RCC 7860 (cell line): ENCODE measurements around the gene HOXA5.

Source experiments
- DNase-seq: peaks from one replicate; pipeline ENCODE4 v3.0.0-alpha.2; 2015; ENCODE audit warnings: low spot score
- FAIRE-seq: peaks from 2 replicates; lab custom pipeline; 2012; peaks lifted over from hg19 to GRCh38; lab: Jason Lieb, UNC

Gene HOXA5

DNA sequence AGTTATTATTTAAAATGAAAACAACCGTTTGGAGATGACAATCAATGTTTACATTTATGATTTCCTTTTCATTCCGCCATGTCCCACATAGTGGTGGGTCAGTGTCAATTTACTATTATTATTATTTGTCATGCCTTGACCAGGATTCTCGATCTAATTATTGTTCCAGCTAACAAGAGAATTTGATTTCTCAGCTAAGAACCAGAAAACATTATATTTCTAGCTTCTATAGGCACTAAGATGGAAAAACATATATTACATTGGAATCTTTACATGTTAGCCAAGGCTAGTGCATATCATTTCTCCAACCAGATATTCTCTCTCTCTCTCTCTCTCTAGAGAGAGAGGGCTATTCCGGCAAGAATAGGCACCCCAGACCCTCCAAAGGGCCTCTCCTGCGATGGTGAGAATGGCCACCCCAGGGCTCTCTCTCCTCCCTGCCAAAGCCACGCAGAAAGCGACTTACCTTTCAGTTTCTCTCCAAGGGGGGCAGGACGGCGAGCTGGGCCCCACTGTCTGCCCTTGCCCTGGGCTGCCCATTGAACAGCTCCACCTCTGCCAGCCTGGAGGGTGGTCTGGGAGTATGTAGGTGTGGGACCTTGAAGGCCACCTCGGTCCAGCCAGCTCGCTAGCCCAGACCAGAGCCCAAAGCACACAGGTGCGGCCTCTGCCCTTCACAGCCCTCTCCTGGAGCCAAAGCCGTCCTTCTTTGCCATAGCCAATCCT, 6.5 kb upstream of the HOXA5 start:
- FAIRE-seq (peak; percentile 50), DNase-seq (no peak)

- peak; percentile 42 for FAIRE-seq
Observed at GRCh38 chr7:27148756-27149641, 5.5 kb upstream of the HOXA5 start.

DNA sequence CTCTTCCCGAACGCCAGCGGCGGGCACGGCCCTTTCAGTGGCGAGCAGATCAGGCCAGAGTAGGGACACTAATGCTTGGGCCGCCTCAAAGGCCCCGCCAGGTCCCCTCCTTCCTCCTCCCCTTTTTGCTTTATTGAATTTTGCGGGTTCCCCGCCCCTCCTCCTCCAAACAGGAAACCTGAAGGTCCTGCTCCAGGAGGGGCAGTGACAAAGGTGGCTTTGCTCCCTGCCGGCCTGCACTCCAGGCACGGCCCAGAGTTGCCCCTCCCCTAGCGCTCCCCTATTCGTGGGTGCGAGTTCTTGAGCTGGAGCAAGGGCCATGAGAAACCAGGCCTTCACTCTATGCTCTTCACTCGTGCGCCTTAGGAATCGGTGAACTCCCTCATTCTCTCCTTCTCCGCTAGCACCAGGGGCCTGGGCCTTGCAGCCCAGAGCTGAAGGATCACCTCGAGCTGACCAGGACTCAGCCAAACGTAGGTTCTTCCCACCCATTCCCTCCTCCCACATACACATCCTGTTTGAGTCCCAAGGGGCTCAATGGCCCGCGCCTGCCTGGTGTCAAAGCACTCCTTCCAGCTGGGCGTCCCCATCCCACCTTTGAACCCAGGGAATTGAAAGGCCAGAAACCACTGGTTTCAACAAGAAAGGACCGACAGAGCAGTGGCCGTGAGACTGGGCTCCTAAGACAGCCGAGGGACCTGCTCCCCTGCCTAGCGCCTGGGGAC, 4.7 kb upstream of the HOXA5 start:
- DNase-seq (peak; percentile 68), FAIRE-seq (peak; percentile 81)

More at GRCh38 chr7:27148756-27149641, 5.5 kb upstream of the HOXA5 start:
- DNase-seq, result peak; percentile 34

DNA sequence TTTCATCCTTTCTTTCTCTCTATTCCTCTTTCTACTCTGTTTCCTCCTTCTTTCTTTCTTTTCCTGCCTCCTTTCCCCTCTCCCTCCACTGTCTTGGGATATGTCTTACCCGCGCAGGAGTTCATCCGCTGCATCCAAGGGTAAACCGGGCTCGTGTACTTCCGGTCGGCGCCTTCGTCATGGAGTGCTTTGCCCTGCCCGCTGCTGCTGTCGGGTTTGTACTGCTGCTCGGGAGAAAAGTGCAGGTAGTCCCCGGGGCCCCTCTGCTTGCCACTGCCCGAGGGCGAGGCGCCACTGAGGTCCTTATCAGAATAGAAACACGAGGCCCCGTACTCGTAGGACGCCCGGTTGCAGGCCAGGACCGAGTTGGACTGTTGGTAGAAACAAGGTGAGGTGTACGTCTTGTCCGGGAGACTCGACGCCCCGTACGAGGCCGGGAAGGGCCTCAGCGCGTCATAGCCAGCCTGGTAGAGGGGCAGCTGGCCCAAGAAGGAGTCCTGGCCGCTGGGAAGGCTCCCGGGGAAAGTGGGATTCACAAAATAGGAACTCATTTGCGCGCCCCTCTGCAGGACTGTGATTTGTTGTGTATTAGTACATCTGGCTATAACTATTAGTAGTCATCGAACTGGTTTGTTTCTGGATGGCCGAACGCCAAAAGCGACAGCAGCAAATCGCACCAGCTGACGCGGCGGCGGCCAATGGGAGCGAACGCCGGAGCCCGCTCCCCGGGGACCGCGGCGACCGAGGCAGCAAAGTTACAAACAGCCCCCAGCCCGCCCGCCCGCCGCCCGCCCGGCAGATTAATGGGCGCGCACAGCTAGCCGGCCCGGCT, 3.9 kb upstream of the HOXA5 start, which contains the start of gene HOXA6:
TSS of gene HOXA6 (minus strand) at position 576 of the 832 bp plus-strand sequence. CDS start at position 551, 25 bp downstream.
- no peak for DNase-seq
- no peak for FAIRE-seq

GRCh38 chr7:27146491-27147198, 3.2 kb upstream of the HOXA5 start:
- FAIRE-seq (no peak), DNase-seq (no peak)

DNA sequence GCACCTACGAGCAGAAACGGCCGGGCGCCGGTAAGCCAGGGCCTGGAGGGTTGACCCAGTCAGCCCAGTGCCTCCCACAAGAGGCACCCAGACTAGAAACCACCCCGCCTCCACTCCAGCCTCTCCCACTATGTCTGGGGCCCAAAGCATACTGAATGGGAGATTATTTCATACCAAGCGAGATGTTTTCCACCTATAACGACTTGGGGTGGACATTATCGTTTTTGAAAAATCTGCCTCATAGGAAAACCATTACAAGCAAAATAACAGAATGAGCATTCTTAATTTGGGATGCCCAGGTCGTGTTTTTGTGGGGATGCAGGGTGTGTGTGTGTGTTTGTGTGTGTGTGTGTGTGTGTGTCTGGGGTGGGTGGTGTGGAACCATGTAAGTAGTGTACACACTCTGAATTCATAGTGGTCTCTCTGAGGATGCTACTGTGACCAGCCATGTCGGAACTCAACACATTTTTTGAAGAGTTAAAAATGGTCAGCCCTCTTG, 2.5 kb upstream of the HOXA5 start:
- no peak for FAIRE-seq

DNA sequence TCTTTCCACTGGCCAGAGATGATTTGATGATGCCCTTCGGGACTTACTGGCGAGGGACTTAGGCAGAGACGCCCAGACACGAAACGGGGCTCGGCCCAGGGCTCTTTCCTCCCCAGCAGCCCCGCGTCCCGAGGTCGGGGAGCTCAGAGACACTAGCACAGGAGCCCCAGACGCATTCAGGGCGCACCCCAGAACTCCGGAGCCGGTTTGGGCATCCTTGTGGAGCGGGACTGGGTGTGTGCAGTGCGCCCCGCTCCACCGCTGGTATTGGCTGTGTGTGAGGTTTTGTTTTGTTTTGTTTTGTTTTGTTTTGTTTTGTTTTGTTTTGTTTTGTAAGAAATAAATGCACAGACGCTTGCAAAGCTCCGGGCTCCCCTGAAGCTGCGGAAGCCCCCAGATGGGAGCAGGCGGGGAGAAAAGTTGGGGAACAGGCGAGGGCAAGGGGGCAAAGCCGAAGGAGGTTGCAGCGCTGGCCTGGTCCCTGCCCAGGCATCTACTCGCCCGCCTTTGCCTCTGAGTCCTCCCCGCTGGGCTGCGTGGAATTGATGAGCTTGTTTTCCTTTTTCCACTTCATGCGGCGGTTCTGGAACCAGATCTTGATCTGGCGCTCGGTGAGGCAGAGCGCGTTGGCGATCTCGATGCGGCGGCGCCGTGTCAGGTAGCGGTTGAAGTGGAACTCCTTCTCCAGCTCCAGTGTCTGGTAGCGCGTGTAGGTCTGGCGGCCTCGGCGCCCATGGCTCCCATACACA, 1.9 kb upstream of the HOXA5 start:
- DNase-seq, result no peak
- FAIRE-seq, result no peak

More for the DNA sequence above, 2.5 kb upstream of the HOXA5 start:
- no peak for DNase-seq

DNA sequence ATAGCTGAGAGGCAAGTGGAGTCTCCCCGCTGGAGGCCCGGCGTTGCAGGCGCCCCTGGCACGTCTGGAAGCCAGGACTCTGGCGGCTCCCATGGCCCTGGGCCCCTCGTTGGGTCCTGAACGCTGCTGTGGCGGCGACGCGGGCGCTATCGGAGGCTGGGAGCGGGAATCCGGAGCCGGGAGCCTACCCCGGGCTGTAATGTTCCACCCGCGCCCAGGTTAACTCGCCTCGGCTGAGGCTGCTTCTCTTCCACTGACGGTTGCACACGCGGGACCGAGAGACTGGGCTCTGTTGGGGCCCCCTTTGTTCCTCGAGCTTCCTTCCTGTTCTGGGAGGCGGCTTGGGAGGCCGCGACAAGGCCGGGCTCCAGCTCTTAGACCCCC, 1.3 kb upstream of the HOXA5 start:
- no peak for FAIRE-seq
- no peak for DNase-seq

- FAIRE-seq, result no peak
- no peak for DNase-seq
Observed at GRCh38 chr7:27143950-27144780, 684 bp upstream of the HOXA5 start.

DNA sequence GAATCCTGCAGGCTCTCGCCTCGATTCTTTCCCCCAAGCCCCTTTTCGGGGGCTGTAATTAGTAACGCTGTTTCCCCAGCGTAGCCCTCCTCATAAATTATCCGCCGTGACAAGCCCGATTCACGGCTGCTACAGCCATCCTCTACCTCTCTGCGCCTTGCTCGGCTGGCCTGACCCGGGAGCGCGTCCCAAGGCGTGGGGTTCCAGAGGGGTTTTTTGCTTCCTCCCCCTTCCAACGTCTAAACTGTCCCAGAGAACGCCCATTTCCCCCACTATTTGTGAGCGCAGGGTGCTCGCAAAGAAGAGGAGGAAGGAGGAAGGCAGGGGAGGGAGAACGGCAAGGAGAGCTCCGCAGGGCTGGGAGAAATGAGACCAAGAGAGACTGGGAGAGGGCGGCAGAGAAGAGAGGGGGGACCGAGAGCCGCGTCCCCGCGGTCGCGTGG, 880 bp downstream of the HOXA5 start:
- FAIRE-seq, result no peak
- DNase-seq, result no peak

DNA sequence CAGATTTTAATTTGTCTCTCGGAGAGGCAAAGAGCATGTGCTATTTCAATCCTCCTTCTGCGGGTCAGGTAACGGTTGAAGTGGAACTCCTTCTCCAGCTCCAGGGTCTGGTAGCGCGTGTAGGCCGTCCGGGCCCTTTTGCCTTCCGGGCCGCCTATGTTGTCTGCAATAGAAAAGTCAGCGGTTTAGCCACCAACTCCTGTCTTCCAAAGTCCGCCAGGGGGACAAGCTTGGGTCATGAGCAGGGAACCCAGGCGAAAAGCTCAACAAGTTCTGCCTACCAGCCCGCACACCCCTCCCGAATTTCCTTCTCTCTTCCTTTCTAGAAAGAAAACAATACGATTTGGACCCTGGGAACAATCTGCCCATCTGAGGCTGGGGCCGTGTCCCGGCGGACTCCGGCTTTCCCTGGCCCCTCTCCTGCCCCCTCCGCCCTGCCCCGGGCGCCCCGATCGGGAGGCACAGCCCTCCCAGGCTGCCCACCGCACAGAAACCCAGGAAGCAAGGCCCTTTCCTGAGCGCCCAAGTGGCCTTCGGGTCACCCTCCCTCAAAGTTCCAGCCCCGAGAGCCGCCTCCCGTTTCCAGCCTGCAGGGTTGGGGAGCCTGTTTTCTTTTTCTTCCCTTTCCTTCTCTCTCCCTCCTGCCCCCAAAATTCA, 1.4 kb downstream of the HOXA5 start:
- FAIRE-seq (peak; percentile 58), DNase-seq (peak; percentile 76)

GRCh38 chr7:27141137-27141922, 2.2 kb downstream of the HOXA5 start:
- no peak for FAIRE-seq
- no peak for DNase-seq

GRCh38 chr7:27140126-27140857, 3.2 kb downstream of the HOXA5 start:
- no peak for FAIRE-seq
- DNase-seq, result no peak

- DNase-seq (no peak), FAIRE-seq (no peak)
Observed at GRCh38 chr7:27139334-27140125, 4.0 kb downstream of the HOXA5 start.

- no peak for DNase-seq
- FAIRE-seq, result no peak
Observed at GRCh38 chr7:27138985-27139333, 4.5 kb downstream of the HOXA5 start.
